ENCODE data around the gene CEACAM19. TPM values are rescaled to one million over a fixed set of nuclear protein-coding genes. Genes with fewer than 3 reads are reported as not detected.

CEACAM19 gene
- total RNA-seq, 1 experiment from 2014 or later = 13.2 TPM

- BruUV-seq (replicated peaks) = no TSS peak
- Mint-ChIP-seq H3K4me3 (ENCODE audit: unreplicated experiment) (no peak overlapping the region), H3K27ac (ENCODE audit: low read depth, unreplicated experiment) (no peak overlapping the region), H3K4me1 (ENCODE audit: insufficient read depth, unreplicated experiment) (peaks cover 25% of the 10 kb centered on the region), H3K27me3 (ENCODE audit: insufficient read depth, unreplicated experiment) (no peaks in the 10 kb centered on the region), H3K9me3 (ENCODE audit: unreplicated experiment) (no peaks in the 10 kb centered on the region), H3K36me3 (ENCODE audit: insufficient read depth, unreplicated experiment) (peaks cover 5% of the 10 kb centered on the region)
- CTCF ChIA-PET = interaction anchor here (0.5 to 5.2 kb wide), 47 partner anchors 8 to 937 kb away, joined by 3 to 55 read pairs (median 4); partner anchors contain the start of genes CEACAM16 and NECTIN2
- peak; percentile 61 for DNase-seq (ENCODE audit: unreplicated experiment)
- TF ChIP-seq CTCF (IDR thresholded peaks at IDR 0.05; ENCODE audit: unreplicated experiment) = peak; percentile 94
- intact Hi-C loops (cut with micrococcal nuclease) = loop anchor here (1.0 kb wide), 2 partner anchors 81 to 155 kb away; no protein-coding TSS in a partner anchor
- POLR2A ChIA-PET = no interaction called here
These were observed 18.2 kb downstream of the CEACAM19 start for GRCh38 chr19:44689290-44690130.

- Mint-ChIP-seq H3K4me1 (ENCODE audit: insufficient read depth, unreplicated experiment) (peaks cover 21% of the 10 kb centered on the region), H3K27ac (ENCODE audit: low read depth, unreplicated experiment) (no peak overlapping the region), H3K27me3 (ENCODE audit: insufficient read depth, unreplicated experiment) (no peaks in the 10 kb centered on the region), H3K4me3 (ENCODE audit: unreplicated experiment) (no peak overlapping the region), H3K36me3 (ENCODE audit: insufficient read depth, unreplicated experiment) (no peaks in the 10 kb centered on the region), H3K9me3 (ENCODE audit: unreplicated experiment) (no peaks in the 10 kb centered on the region)
- ChIA-PET POLR2A (no interaction called here), CTCF (interaction anchor here (0.6 to 5.2 kb wide), 33 partner anchors 9 to 937 kb away, joined by 3 to 55 read pairs (median 4); partner anchors contain the start of genes CEACAM16 and NECTIN2)
- no TSS peak for BruUV-seq (replicated peaks)
- TF ChIP-seq CTCF (IDR thresholded peaks at IDR 0.05; ENCODE audit: unreplicated experiment) = no peak
- intact Hi-C loops (cut with micrococcal nuclease) = no loop called here
- no peak for DNase-seq (ENCODE audit: unreplicated experiment)
These were observed 18.8 kb downstream of the CEACAM19 start for GRCh38 chr19:44690131-44690440.

GRCh38 chr19:44692379-44692721, 21.1 kb downstream of the CEACAM19 start:
- H3K9me3 Mint-ChIP-seq (ENCODE audit: unreplicated experiment) = no peaks in the 10 kb centered on the region
- no TSS peak for BruUV-seq (replicated peaks)
- peak; percentile 14 for DNase-seq (ENCODE audit: unreplicated experiment)
- ChIA-PET POLR2A (no interaction called here), CTCF (interaction anchor here (0.6 to 5.2 kb wide), 2 partner anchors 9 to 79 kb away, joined by 3 to 55 read pairs; no protein-coding TSS in a partner anchor)
- H3K27me3 Mint-ChIP-seq (ENCODE audit: insufficient read depth, unreplicated experiment) = no peaks in the 10 kb centered on the region
- H3K27ac Mint-ChIP-seq (ENCODE audit: low read depth, unreplicated experiment) = peak overlapping the region; percentile 63
- intact Hi-C loops (cut with micrococcal nuclease) = no loop called here
- peaks cover 18% of the 10 kb centered on the region for H3K4me1 Mint-ChIP-seq (ENCODE audit: insufficient read depth, unreplicated experiment)
- no peaks in the 10 kb centered on the region for H3K36me3 Mint-ChIP-seq (ENCODE audit: insufficient read depth, unreplicated experiment)
- TF ChIP-seq CTCF (IDR thresholded peaks at IDR 0.05; ENCODE audit: unreplicated experiment) = no peak
- H3K4me3 Mint-ChIP-seq (ENCODE audit: unreplicated experiment) = no peak overlapping the region

GRCh38 chr19:44694184-44694579, 22.9 kb downstream of the CEACAM19 start:
- intact Hi-C loops (cut with micrococcal nuclease) = no loop called here
- CTCF ChIA-PET = interaction anchor here (0.6 to 1.9 kb wide), 6 partner anchors 13 to 348 kb away, joined by 3 to 5 read pairs (median 3); no protein-coding TSS in a partner anchor
- Mint-ChIP-seq H3K27ac (ENCODE audit: low read depth, unreplicated experiment) (no peak overlapping the region), H3K9me3 (ENCODE audit: unreplicated experiment) (no peaks in the 10 kb centered on the region), H3K27me3 (ENCODE audit: insufficient read depth, unreplicated experiment) (no peaks in the 10 kb centered on the region), H3K4me3 (ENCODE audit: unreplicated experiment) (no peak overlapping the region), H3K4me1 (ENCODE audit: insufficient read depth, unreplicated experiment) (peaks cover 13% of the 10 kb centered on the region), H3K36me3 (ENCODE audit: insufficient read depth, unreplicated experiment) (no peaks in the 10 kb centered on the region)
- no TSS peak for BruUV-seq (replicated peaks)
- DNase-seq (ENCODE audit: unreplicated experiment) = no peak
- TF ChIP-seq CTCF (IDR thresholded peaks at IDR 0.05; ENCODE audit: unreplicated experiment) = peak; percentile 13
- POLR2A ChIA-PET = no interaction called here

All from MCF 10A (cell line).